Suprapubic skin (tissue), 4 donors: ENCODE results near the gene PDK1. TPM values are rescaled to one million over a fixed set of nuclear protein-coding genes. Genes with fewer than 3 reads are reported as not detected.
A peak's percentile ranks its signal among the peaks of the same experiment; 100 is the strongest.

Source experiments
- DNase-seq, 2 donors: peaks; one replicate each; pipeline ENCODE4 v3.0.0-alpha.2; 2019; ENCODE audit warnings: low spot score in 2 of 2
- H3K27ac ChIP-seq: fragments of 200-600 bp; sonication (generic); one replicate; pipeline ENCODE4 v1.5.1; 2019
- H3K27me3 ChIP-seq: fragments of 200-600 bp; sonication (generic); one replicate; pipeline ENCODE4 v1.5.1; 2019
- H3K36me3 ChIP-seq: fragments of 200-600 bp; sonication (generic); one replicate; pipeline ENCODE4 v1.5.1; 2019
- H3K4me1 ChIP-seq: fragments of 200-600 bp; sonication (generic); one replicate; pipeline ENCODE4 v1.5.1; 2019
- H3K4me3 ChIP-seq: fragments of 200-600 bp; sonication (generic); one replicate; pipeline ENCODE4 v1.5.1; 2019; ENCODE audit warnings: mild to moderate bottlenecking
- H3K9me3 ChIP-seq: fragments of 200-600 bp; sonication (generic); one replicate; pipeline ENCODE4 v1.5.1; 2019
- CTCF ChIP-seq, 2 donors: fragments of 200-600 bp in 1 of 2; fragments of 450-650 bp in 1 of 2; sonication (generic) in 1 of 2; IDR thresholded peaks; one replicate each; pipeline ENCODE4 v1.5.1; 2016 to 2019; ENCODE audit warnings: antibody characterized with exemption in 2 of 2, mild to moderate bottlenecking in 1 of 2, moderate library complexity in 1 of 2
- EP300 ChIP-seq: sonication (generic); formaldehyde crosslinking; IDR thresholded peaks from one replicate; pipeline ENCODE4 v1.6.1; 2017; ENCODE audit warnings: antibody characterized with exemption
- POLR2A ChIP-seq, 2 donors: fragments of 450-650 bp; IDR thresholded peaks; one replicate each; pipeline ENCODE4 v1.6.1; 2017; ENCODE audit warnings: antibody characterized with exemption in 2 of 2, mild to moderate bottlenecking in 2 of 2, moderate library complexity in 2 of 2
- POLR2AphosphoS5 ChIP-seq, 3 donors: sonication (generic); formaldehyde crosslinking; IDR thresholded peaks; one replicate each; pipeline ENCODE4 v1.6.1; 2017; ENCODE audit warnings: antibody characterized with exemption in 3 of 3
- WGBS: methylation state at CpG from one replicate; pipeline ENCODE4 v1.1.5; 2018; 5-methylcytosine and 5-hydroxymethylcytosine counted together
- total RNA-seq, 4 donors: library from RNA; depleted of rRNA; stranded (reverse); fragments of >200 nt; gene quantifications; one replicate each; pipeline ENCODE4 v1.1.0, GENCODE V29; 2016

PDK1 gene
- total RNA-seq, 4 donors from 2014 or later: 35.2 to 151 (median 66.5) TPM

- H3K4me3 ChIP-seq: no peak overlapping the region
- H3K9me3 ChIP-seq: no peaks in the 10 kb centered on the region
- H3K27ac ChIP-seq: no peak overlapping the region
- H3K4me1 ChIP-seq: peaks cover 23% of the 10 kb centered on the region
- 80% methylated on average over 4 of the region's 4 CpGs for WGBS
- no peaks in the 10 kb centered on the region for H3K36me3 ChIP-seq
- no peak for DNase-seq
- H3K27me3 ChIP-seq: no peaks in the 10 kb centered on the region
- TF ChIP-seq CTCF (IDR thresholded peaks at IDR 0.05): no peak
- no peak for TF ChIP-seq POLR2AphosphoS5 (IDR thresholded peaks at IDR 0.05)
- no peak for TF ChIP-seq EP300
- no peak for TF ChIP-seq POLR2A (IDR thresholded peaks at IDR 0.05)
Observed at GRCh38 chr2:172552547-172553291, 3.2 kb upstream of the PDK1 start.

GRCh38 chr2:172554352-172555271 is 1.3 kb upstream of the PDK1 start:
- H3K9me3 ChIP-seq: no peaks in the 10 kb centered on the region
- no peaks in the 10 kb centered on the region for H3K27me3 ChIP-seq
- H3K27ac ChIP-seq: no peak overlapping the region
- H3K4me3 ChIP-seq: peak overlapping the region; percentile 72
- no peaks in the 10 kb centered on the region for H3K36me3 ChIP-seq
- no peak for DNase-seq
- WGBS: 56% methylated on average over 18 of the region's 18 CpGs
- H3K4me1 ChIP-seq: peaks cover 34% of the 10 kb centered on the region
- TF ChIP-seq EP300 (no peak), POLR2A (IDR thresholded peaks at IDR 0.05) (no peak)

- no peak for DNase-seq
- 8% methylated on average over 8 of the region's 8 CpGs for WGBS
- Histone ChIP-seq H3K4me3 (peak overlapping the region; percentile 72), H3K27ac (peak overlapping the region; percentile 97), H3K27me3 (no peaks in the 10 kb centered on the region), H3K4me1 (peaks cover 34% of the 10 kb centered on the region), H3K36me3 (no peaks in the 10 kb centered on the region), H3K9me3 (no peaks in the 10 kb centered on the region)
- TF ChIP-seq CTCF (IDR thresholded peaks at IDR 0.05) (no peak), POLR2AphosphoS5 (IDR thresholded peaks at IDR 0.05) (peak in 1 of 3 donors; percentile 5), POLR2A (IDR thresholded peaks at IDR 0.05) (no peak)
Observed at GRCh38 chr2:172555272-172555521, 693 bp upstream of the PDK1 start.

GRCh38 chr2:172556284-172557033 is 569 bp downstream of the PDK1 start:
- no peaks in the 10 kb centered on the region for H3K9me3 ChIP-seq
- peak; percentile 79 to 81 for DNase-seq
- H3K4me1 ChIP-seq: peaks cover 34% of the 10 kb centered on the region
- H3K36me3 ChIP-seq: no peaks in the 10 kb centered on the region
- H3K27ac ChIP-seq: peak overlapping the region; percentile 97
- no peaks in the 10 kb centered on the region for H3K27me3 ChIP-seq
- WGBS: 1% methylated on average over 17 of the region's 52 CpGs
- TF ChIP-seq POLR2A (IDR thresholded peaks at IDR 0.05): no peak
- no peak for TF ChIP-seq EP300
- TF ChIP-seq POLR2AphosphoS5 (IDR thresholded peaks at IDR 0.05): peak in 2 of 3 donors; percentile 55 to 71
- no peak for TF ChIP-seq CTCF (IDR thresholded peaks at IDR 0.05)
- peak overlapping the region; percentile 72 for H3K4me3 ChIP-seq

GRCh38 chr2:172558372-172558771 is 2.5 kb downstream of the PDK1 start:
- H3K9me3 ChIP-seq: no peaks in the 10 kb centered on the region
- no peak overlapping the region for H3K27ac ChIP-seq
- peak overlapping the region; percentile 72 for H3K4me3 ChIP-seq
- DNase-seq: no peak
- peaks cover 34% of the 10 kb centered on the region for H3K4me1 ChIP-seq
- TF ChIP-seq POLR2A (IDR thresholded peaks at IDR 0.05) (no peak), POLR2AphosphoS5 (IDR thresholded peaks at IDR 0.05) (no peak), EP300 (no peak), CTCF (IDR thresholded peaks at IDR 0.05) (no peak)
- 59% methylated on average over 5 of the region's 5 CpGs for WGBS
- H3K27me3 ChIP-seq: no peaks in the 10 kb centered on the region
- H3K36me3 ChIP-seq: peaks cover 2% of the 10 kb centered on the region
